MM.1S (cell line): ENCODE measurements around the gene RHBDL1.

Experiments used
- DNase-seq: peaks from one replicate; pipeline ENCODE4 v3.0.0-alpha.2; 2015
- H2AFZ ChIP-seq: fragments of 300-600 bp; sonication (generic); 2 replicates; pipeline ENCODE4 v1.6.0; 2016; ENCODE audit warnings: antibody characterized with exemption, low read length
- H3F3A ChIP-seq: fragments of 300-600 bp; sonication (generic); 2 replicates; pipeline ENCODE4 v1.6.1; 2016; ENCODE audit warnings: mild to moderate bottlenecking, antibody characterized with exemption, low read length, moderate library complexity, mixed read lengths; ENCODE audit not compliant: insufficient read depth
- H3K27ac ChIP-seq: fragments of 300-600 bp; sonication (generic); 2 replicates; pipeline ENCODE4 v1.5.1; 2016; ENCODE audit warnings: mild to moderate bottlenecking, low read length
- H3K27me3 ChIP-seq: fragments of 300-600 bp; sonication (generic); replicated peaks from 2 replicates; pipeline ENCODE4 v1.6.0; 2016; ENCODE audit warnings: low read length; ENCODE audit not compliant: insufficient read depth
- H3K36me3 ChIP-seq: fragments of 300-600 bp; sonication (generic); replicated peaks from 2 replicates; pipeline ENCODE4 v1.6.1; 2016; ENCODE audit warnings: mild to moderate bottlenecking, low read length, mixed read lengths; ENCODE audit not compliant: insufficient read depth
- H3K4me1 ChIP-seq: fragments of 300-600 bp; sonication (generic); 2 replicates; pipeline ENCODE4 v1.6.1; 2016; ENCODE audit warnings: low read length, mixed read lengths
- H3K4me2 ChIP-seq: fragments of 300-600 bp; sonication (generic); 2 replicates; pipeline ENCODE4 v1.6.0; 2016; ENCODE audit warnings: low read depth, low read length
- H3K4me3 ChIP-seq: fragments of 300-600 bp; sonication (generic); 2 replicates; pipeline ENCODE4 v1.5.1; 2016; ENCODE audit warnings: low read length, mixed read lengths
- H3K79me2 ChIP-seq: fragments of 300-600 bp; sonication (generic); 2 replicates; pipeline ENCODE4 v1.6.1; 2016; ENCODE audit warnings: mixed run types, low read length, mixed read lengths
- H3K9ac ChIP-seq: fragments of 300-600 bp; sonication (generic); 2 replicates; pipeline ENCODE4 v1.6.1; 2016; ENCODE audit warnings: low read length, mixed read lengths
- H3K9me2 ChIP-seq: fragments of 300-600 bp; sonication (generic); replicated peaks from 2 replicates; pipeline ENCODE4 v1.6.1; 2016; ENCODE audit warnings: mild to moderate bottlenecking, low read length, mixed read lengths; ENCODE audit not compliant: insufficient read depth
- H3K9me3 ChIP-seq: fragments of 300-600 bp; sonication (generic); replicated peaks from 2 replicates; pipeline ENCODE4 v1.6.1; 2016; ENCODE audit warnings: mild to moderate bottlenecking, low read length, mixed read lengths; ENCODE audit not compliant: insufficient read depth
- H4K20me1 ChIP-seq: fragments of 300-600 bp; sonication (generic); 2 replicates; pipeline ENCODE4 v1.6.1; 2016; ENCODE audit warnings: mild to moderate bottlenecking, low read length, moderate library complexity, mixed read lengths; ENCODE audit not compliant: insufficient read depth
- EZH2 ChIP-seq: fragments of 300-600 bp; sonication (generic); optimal IDR thresholded peaks from 2 replicates; pipeline ENCODE3; 2017; ENCODE audit warnings: low read depth, mild to moderate bottlenecking, antibody characterized with exemption, low read length, mixed read lengths
- EZH2phosphoT487 ChIP-seq: fragments of 300-600 bp; sonication (generic); IDR thresholded peaks from 2 replicates; pipeline ENCODE4 v1.6.1; 2018; ENCODE audit warnings: antibody characterized with exemption, low read length
- TF ChIP-seq, protein P1 (sequence below): fragments of 300-600 bp; sonication (generic); IDR thresholded peaks from 2 replicates; pipeline ENCODE4 v1.5.1; 2016; ENCODE audit warnings: antibody characterized with exemption, low read length, mixed read lengths

The RHBDL1 gene

DNA sequence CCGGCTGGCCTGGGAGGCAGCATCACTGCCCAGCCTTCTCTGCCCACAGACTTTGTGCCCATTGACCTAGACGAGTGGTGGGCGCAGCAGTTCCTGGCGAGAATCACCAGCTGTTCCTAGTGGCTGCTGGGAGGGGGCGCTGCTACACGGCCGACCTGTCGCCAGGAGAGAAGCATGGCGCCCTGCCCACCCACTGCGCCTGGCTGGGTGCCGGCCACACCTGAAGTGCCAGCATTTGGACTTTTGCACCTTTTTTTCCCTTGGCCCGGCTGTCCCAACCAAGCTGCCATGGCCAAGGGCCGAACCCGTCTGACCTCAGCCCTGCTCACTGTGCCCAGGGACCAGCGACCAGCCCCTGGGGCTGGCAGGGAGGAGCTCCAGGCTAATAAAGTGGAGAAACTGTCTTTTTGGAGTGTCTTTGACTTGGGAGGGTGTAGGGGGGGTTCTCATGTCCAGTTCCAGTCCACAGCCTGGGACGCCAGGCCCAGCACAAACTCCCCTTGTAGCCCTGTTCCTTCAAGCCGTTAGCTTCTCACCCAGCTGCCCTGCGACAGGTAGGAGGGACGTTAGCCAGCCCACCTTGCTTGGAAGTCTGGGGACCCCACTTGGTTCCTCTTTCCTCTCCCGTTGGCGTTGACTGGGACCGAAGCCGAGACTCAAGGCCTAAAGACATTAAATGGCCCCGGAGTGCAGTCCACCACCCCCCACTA is 27.2 kb upstream of the RHBDL1 start:
- Histone ChIP-seq H3K27ac (peak overlapping the region; percentile 83), H3K36me3 (no peaks in the 10 kb centered on the region), H3K79me2 (peaks cover 70% of the 10 kb centered on the region), H3K4me3 (peak overlapping the region; percentile 89), H2AFZ (peak overlapping the region; percentile 81; the same call in 1 of the 2 replicates), H3K4me1 (peaks cover 4% of the 10 kb centered on the region; the same call in 1 of the 2 replicates), H3K9me3 (no peaks in the 10 kb centered on the region), H3K9me2 (no peaks in the 10 kb centered on the region), H3K4me2 (peak overlapping the region; percentile 99), H3F3A (peaks cover 22% of the 10 kb centered on the region), H3K27me3 (no peaks in the 10 kb centered on the region), H4K20me1 (no peaks in the 10 kb centered on the region), H3K9ac (peak overlapping the region; percentile 97)
- no peak for TF ChIP-seq EZH2
- TF ChIP-seq EZH2phosphoT487: no peak
- TF ChIP-seq, protein P1, sequence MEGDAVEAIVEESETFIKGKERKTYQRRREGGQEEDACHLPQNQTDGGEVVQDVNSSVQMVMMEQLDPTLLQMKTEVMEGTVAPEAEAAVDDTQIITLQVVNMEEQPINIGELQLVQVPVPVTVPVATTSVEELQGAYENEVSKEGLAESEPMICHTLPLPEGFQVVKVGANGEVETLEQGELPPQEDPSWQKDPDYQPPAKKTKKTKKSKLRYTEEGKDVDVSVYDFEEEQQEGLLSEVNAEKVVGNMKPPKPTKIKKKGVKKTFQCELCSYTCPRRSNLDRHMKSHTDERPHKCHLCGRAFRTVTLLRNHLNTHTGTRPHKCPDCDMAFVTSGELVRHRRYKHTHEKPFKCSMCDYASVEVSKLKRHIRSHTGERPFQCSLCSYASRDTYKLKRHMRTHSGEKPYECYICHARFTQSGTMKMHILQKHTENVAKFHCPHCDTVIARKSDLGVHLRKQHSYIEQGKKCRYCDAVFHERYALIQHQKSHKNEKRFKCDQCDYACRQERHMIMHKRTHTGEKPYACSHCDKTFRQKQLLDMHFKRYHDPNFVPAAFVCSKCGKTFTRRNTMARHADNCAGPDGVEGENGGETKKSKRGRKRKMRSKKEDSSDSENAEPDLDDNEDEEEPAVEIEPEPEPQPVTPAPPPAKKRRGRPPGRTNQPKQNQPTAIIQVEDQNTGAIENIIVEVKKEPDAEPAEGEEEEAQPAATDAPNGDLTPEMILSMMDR: peak; percentile 74
- DNase-seq: peak; percentile 81

DNA sequence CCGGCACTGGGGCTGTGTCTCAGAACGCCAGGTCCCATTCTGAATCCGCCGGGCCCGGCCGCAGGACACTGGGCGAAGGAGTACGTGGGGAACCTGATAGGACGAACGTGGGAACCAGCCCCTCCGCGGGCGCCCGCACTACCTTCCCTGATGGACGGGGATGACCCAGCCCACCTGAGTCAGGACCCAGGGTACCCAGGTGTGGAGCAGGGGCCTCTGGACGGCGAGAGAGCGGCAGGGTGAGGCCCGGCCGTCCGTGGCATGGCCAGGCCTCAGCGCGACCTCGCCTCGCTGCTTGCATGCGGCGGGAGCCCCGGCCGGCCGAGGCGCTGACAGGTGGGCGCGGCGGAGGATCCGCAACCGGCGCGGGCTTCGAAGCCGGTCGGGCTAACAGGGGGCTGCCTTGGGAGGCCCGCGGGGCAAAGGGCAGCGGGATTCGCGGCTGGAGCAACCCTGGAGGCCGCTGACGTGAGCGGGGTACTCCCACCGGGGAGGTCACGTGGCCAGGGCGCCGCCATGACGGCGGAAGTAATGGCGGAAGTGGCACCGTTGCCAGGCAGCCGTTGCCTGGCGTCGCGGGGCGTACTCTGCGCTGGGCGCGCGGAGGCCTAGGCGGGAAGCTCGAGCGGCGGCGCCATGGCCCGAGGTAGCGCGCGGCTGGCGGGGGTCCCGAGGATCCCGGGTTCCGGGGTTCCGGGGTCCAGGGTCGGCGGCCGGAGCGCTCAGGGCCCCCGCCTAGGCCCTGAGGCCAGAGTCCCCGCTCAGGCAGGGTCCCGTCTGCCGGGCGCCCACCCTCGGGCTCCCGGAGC is 26.5 kb upstream of the RHBDL1 start, which contains the start of gene WDR90:
TSS of gene WDR90 (plus strand) at position 585 of the 809 bp plus-strand sequence. CDS start at position 637, 52 bp downstream.
- H3K4me1 ChIP-seq: peaks cover 4% of the 10 kb centered on the region; the same call in 1 of the 2 replicates
- peak within 1 kb of the TSS; percentile 97 for H3K9ac ChIP-seq
- H3K9me2 ChIP-seq: no peaks in the 10 kb centered on the region
- H3F3A ChIP-seq: peaks cover 22% of the 10 kb centered on the region
- H3K79me2 ChIP-seq: peaks cover 63% of the 10 kb centered on the region
- H3K4me2 ChIP-seq: peak within 1 kb of the TSS; percentile 99
- peak within 1 kb of the TSS; percentile 83 for H3K27ac ChIP-seq
- peak within 1 kb of the TSS; percentile 89 for H3K4me3 ChIP-seq
- peak; percentile 97 for DNase-seq
- peak within 1 kb of the TSS; percentile 81 for H2AFZ ChIP-seq
- no peaks in the 10 kb centered on the region for H3K36me3 ChIP-seq
- no peaks in the 10 kb centered on the region for H4K20me1 ChIP-seq
- TF ChIP-seq, protein P1: no peak
- TF ChIP-seq EZH2phosphoT487 (no peak), EZH2 (no peak)
- H3K27me3 ChIP-seq: no peaks in the 10 kb centered on the region
- no peaks in the 10 kb centered on the region for H3K9me3 ChIP-seq

DNA sequence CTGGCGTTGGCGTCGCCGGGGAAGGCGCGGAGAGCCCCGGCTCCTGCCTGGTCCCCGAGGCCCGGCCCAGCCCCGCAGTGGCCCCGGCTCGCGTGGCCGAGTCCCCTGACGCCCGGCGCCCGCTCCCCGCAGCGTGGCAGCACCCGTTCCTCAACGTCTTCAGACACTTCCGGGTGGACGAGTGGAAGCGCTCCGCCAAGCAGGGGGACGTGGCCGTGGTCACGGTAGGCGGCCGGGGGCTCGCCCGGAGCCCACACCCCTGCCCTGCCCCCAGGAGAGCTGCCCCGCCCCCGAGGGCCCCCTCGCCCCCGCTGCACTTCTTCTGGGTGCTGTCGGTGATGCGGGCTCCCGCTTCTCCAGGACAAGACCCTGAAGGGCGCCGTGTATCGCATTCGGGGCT is 25.8 kb upstream of the RHBDL1 start:
- Histone ChIP-seq H3K4me1 (peaks cover 4% of the 10 kb centered on the region; the same call in 1 of the 2 replicates), H3K27ac (no peak overlapping the region; the same call in 1 of the 2 replicates)

More for the DNA sequence above, 25.8 kb upstream of the RHBDL1 start:
- Histone ChIP-seq H3F3A (peaks cover 22% of the 10 kb centered on the region), H3K4me3 (peak overlapping the region; percentile 89), H3K27me3 (no peaks in the 10 kb centered on the region), H3K79me2 (peaks cover 56% of the 10 kb centered on the region), H3K9me2 (no peaks in the 10 kb centered on the region), H3K4me2 (peak overlapping the region; percentile 99), H4K20me1 (no peaks in the 10 kb centered on the region), H2AFZ (peak overlapping the region; percentile 24; the same call in 1 of the 2 replicates), H3K9ac (peak overlapping the region; percentile 97), H3K36me3 (no peaks in the 10 kb centered on the region), H3K9me3 (no peaks in the 10 kb centered on the region)
- peak; percentile 32 for DNase-seq
- TF ChIP-seq, protein P1: no peak
- TF ChIP-seq EZH2phosphoT487 (no peak), EZH2 (no peak)
